ENCODE results near the gene CHADL.

Gene CHADL

DNA sequence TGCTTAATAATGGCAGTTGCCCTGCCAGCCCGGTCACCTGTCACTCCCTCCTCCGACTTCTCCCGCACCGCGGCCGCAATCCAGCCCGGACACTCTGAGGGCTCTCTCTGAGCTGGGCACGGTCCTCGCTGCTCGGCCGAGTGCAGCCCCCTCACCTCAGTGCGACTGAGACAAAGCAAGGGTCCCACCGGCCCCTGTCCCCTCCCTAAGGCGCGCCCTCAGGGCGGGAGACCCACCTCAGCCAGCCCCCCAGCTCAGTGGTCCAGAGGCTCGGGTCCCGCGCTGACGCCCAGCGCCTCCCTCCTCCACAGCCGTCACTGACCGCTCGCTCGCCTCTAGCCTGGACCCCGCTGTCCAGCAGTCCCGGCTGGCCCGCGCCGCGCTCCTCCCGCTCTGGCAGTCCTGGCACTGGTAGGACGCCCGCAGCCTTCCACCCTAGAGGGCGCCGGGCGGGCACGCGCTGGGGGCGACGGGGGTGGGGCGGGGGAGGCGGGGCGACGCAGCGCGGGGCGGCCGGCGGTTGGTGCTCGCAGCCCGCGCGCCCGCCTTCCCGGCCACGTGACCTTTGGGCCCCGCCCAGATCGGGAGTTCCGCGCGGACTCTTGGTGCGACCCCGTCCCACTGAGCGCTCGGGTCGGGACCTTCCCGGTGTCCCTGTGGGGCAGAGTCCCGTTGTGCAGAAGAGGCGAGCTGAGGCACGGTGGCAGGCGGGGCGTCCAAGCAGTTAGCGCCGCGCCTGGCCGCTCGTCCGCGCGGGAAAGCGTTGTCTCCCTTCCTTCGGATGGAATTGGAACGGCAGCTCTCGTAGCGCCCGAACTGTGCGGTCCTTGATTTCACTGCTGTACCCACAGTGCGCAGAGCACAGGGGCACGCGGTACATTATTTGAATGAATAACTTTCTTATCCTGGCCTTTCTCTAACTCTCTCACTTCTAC is 43.4 kb downstream of the CHADL start (continued):
- TF ChIP-seq, protein P1, sequence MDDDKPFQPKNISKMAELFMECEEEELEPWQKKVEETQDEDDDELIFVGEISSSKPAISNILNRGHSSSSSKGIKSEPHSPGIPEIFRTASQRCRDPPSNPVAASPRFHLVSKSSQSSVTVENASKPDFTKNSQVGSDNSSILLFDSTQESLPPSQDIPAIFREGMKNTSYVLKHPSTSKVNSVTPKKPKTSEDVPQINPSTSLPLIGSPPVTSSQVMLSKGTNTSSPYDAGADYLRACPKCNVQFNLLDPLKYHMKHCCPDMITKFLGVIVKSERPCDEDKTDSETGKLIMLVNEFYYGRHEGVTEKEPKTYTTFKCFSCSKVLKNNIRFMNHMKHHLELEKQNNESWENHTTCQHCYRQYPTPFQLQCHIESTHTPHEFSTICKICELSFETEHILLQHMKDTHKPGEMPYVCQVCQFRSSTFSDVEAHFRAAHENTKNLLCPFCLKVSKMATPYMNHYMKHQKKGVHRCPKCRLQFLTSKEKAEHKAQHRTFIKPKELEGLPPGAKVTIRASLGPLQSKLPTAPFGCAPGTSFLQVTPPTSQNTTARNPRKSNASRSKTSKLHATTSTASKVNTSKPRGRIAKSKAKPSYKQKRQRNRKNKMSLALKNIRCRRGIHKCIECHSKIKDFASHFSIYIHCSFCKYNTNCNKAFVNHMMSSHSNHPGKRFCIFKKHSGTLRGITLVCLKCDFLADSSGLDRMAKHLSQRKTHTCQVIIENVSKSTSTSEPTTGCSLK (tag by site-specific recombination; IDR thresholded peaks at IDR 0.05) = no peak
- TF ChIP-seq ZBTB48 (tag by site-specific recombination; IDR thresholded peaks at IDR 0.05) (peak; percentile 61; the same call in 1 of the 2 replicates), ZNF292 (tag by site-specific recombination; IDR thresholded peaks at IDR 0.05; ENCODE audit: borderline replicate concordance, low read depth) (no peak), ZBTB7A (tag by site-specific recombination; IDR thresholded peaks at IDR 0.05; ENCODE audit: low read depth) (peak; percentile 84), ZNF768 (tag by site-specific recombination; IDR thresholded peaks at IDR 0.05) (no peak), ZNF140 (tag by site-specific recombination; IDR thresholded peaks at IDR 0.05) (no peak), SETDB1 (IDR thresholded peaks at IDR 0.05; ENCODE audit: insufficient read length, low read length) (no peak), BCL11A (tag by site-specific recombination; IDR thresholded peaks at IDR 0.05; ENCODE audit: low read depth) (peak; percentile 66; the same call in 1 of the 2 replicates), ZNF335 (tag by site-specific recombination; conservative IDR thresholded peaks at IDR 0.05) (peak; percentile 85), ZNF16 (tag by site-specific recombination; IDR thresholded peaks at IDR 0.05; ENCODE audit: low read depth) (no peak), ZNF560 (tag by site-specific recombination; IDR thresholded peaks at IDR 0.05; ENCODE audit: borderline replicate concordance) (no peak), ZBTB1 (tag by site-specific recombination; IDR thresholded peaks at IDR 0.05) (no peak), ZBTB8A (tag by site-specific recombination; IDR thresholded peaks at IDR 0.05) (peak; percentile 96), ZNF785 (tag by site-specific recombination; IDR thresholded peaks at IDR 0.05) (no peak), ZNF530 (tag by site-specific recombination; IDR thresholded peaks at IDR 0.05; ENCODE audit: low read depth) (no peak), ZNF341 (tag by site-specific recombination; IDR thresholded peaks at IDR 0.05; ENCODE audit: low read depth) (peak; percentile 63), ZNF777 (tag by site-specific recombination; IDR thresholded peaks at IDR 0.05; ENCODE audit: borderline replicate concordance) (peak; percentile 80; the same call in 1 of the 2 replicates), ZBTB17 (tag by site-specific recombination; IDR thresholded peaks at IDR 0.05) (peak; percentile 88), TCF7L2 (IDR thresholded peaks at IDR 0.05; ENCODE audit: borderline replicate concordance, low read depth, low read length) (no peak), KLF9 (tag by site-specific recombination; IDR thresholded peaks at IDR 0.05; ENCODE audit: low read depth) (peak; percentile 48), ZNF138 (tag by site-specific recombination; IDR thresholded peaks at IDR 0.05; ENCODE audit: borderline replicate concordance) (no peak)
- TF ChIP-seq, protein P2, sequence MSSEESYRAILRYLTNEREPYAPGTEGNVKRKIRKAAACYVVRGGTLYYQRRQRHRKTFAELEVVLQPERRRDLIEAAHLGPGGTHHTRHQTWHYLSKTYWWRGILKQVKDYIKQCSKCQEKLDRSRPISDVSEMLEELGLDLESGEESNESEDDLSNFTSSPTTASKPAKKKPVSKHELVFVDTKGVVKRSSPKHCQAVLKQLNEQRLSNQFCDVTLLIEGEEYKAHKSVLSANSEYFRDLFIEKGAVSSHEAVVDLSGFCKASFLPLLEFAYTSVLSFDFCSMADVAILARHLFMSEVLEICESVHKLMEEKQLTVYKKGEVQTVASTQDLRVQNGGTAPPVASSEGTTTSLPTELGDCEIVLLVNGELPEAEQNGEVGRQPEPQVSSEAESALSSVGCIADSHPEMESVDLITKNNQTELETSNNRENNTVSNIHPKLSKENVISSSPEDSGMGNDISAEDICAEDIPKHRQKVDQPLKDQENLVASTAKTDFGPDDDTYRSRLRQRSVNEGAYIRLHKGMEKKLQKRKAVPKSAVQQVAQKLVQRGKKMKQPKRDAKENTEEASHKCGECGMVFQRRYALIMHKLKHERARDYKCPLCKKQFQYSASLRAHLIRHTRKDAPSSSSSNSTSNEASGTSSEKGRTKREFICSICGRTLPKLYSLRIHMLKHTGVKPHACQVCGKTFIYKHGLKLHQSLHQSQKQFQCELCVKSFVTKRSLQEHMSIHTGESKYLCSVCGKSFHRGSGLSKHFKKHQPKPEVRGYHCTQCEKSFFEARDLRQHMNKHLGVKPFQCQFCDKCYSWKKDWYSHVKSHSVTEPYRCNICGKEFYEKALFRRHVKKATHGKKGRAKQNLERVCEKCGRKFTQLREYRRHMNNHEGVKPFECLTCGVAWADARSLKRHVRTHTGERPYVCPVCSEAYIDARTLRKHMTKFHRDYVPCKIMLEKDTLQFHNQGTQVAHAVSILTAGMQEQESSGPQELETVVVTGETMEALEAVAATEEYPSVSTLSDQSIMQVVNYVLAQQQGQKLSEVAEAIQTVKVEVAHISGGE (tag by site-specific recombination; conservative IDR thresholded peaks at IDR 0.05; ENCODE audit: low read depth) = no peak; the same call in 1 of the 2 replicates
- TF ChIP-seq, protein P3, sequence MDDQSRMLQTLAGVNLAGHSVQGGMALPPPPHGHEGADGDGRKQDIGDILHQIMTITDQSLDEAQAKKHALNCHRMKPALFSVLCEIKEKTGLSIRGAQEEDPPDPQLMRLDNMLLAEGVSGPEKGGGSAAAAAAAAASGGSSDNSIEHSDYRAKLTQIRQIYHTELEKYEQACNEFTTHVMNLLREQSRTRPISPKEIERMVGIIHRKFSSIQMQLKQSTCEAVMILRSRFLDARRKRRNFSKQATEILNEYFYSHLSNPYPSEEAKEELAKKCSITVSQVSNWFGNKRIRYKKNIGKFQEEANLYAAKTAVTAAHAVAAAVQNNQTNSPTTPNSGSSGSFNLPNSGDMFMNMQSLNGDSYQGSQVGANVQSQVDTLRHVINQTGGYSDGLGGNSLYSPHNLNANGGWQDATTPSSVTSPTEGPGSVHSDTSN (CRISPR knock-in tag; IDR thresholded peaks at IDR 0.05) = peak; percentile 76; the same call in 1 of the 2 replicates
- TF ChIP-seq, protein P4, sequence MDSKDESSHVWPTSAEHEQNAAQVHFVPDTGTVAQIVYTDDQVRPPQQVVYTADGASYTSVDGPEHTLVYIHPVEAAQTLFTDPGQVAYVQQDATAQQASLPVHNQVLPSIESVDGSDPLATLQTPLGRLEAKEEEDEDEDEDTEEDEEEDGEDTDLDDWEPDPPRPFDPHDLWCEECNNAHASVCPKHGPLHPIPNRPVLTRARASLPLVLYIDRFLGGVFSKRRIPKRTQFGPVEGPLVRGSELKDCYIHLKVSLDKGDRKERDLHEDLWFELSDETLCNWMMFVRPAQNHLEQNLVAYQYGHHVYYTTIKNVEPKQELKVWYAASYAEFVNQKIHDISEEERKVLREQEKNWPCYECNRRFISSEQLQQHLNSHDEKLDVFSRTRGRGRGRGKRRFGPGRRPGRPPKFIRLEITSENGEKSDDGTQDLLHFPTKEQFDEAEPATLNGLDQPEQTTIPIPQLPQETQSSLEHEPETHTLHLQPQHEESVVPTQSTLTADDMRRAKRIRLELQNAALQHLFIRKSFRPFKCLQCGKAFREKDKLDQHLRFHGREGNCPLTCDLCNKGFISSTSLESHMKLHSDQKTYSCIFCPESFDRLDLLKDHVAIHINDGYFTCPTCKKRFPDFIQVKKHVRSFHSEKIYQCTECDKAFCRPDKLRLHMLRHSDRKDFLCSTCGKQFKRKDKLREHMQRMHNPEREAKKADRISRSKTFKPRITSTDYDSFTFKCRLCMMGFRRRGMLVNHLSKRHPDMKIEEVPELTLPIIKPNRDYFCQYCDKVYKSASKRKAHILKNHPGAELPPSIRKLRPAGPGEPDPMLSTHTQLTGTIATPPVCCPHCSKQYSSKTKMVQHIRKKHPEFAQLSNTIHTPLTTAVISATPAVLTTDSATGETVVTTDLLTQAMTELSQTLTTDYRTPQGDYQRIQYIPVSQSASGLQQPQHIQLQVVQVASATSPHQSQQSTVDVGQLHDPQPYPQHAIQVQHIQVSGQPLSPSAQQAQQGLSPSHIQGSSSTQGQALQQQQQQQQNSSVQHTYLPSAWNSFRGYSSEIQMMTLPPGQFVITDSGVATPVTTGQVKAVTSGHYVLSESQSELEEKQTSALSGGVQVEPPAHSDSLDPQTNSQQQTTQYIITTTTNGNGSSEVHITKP (tag by site-specific recombination; IDR thresholded peaks at IDR 0.05) = peak; percentile 43; the same call in 1 of the 2 replicates
- TF ChIP-seq, protein P5, sequence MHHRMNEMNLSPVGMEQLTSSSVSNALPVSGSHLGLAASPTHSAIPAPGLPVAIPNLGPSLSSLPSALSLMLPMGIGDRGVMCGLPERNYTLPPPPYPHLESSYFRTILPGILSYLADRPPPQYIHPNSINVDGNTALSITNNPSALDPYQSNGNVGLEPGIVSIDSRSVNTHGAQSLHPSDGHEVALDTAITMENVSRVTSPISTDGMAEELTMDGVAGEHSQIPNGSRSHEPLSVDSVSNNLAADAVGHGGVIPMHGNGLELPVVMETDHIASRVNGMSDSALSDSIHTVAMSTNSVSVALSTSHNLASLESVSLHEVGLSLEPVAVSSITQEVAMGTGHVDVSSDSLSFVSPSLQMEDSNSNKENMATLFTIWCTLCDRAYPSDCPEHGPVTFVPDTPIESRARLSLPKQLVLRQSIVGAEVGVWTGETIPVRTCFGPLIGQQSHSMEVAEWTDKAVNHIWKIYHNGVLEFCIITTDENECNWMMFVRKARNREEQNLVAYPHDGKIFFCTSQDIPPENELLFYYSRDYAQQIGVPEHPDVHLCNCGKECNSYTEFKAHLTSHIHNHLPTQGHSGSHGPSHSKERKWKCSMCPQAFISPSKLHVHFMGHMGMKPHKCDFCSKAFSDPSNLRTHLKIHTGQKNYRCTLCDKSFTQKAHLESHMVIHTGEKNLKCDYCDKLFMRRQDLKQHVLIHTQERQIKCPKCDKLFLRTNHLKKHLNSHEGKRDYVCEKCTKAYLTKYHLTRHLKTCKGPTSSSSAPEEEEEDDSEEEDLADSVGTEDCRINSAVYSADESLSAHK (tag by site-specific recombination; IDR thresholded peaks at IDR 0.05) = 0 out of 2 replicates have a peak, but pooled peaks have one; percentile 45

Measured in HEK293 (cell line).